Astrocyte (in vitro differentiated cells and primary cell): Measurements from ENCODE around the gene HSPA4.
"Not testable (repeated sequence)": the region's sequence is repeated elsewhere in the genome, so short reads cannot be mapped to it uniquely, and the experiment has no call there.

Experiments
- CTCF ChIP-seq: IDR thresholded peaks from 2 replicates; pipeline ENCODE4 v1.5.1; 2011; ENCODE audit warnings: low read depth, mild to moderate bottlenecking, inconsistent platforms, low read length, moderate library complexity; ENCODE audit not compliant: insufficient read depth
- EZH2 ChIP-seq: IDR thresholded peaks from 2 replicates; pipeline ENCODE4 v1.6.1; 2012; ENCODE audit warnings: mild to moderate bottlenecking, low read length, inconsistent platforms; ENCODE audit not compliant: insufficient read depth

- not testable (repeated sequence) for TF ChIP-seq CTCF, EZH2
Measured at GRCh38 chr5:133136890-133137289, 85.1 kb downstream of the HSPA4 start.
